Thymus (tissue), 11 donors: ENCODE data around the gene NSDHL. TPM values are rescaled to one million over a fixed set of nuclear protein-coding genes. Genes with fewer than 3 reads are reported as not detected.
"Not testable (repeated sequence)": the region's sequence is repeated elsewhere in the genome, so short reads cannot be mapped to it uniquely, and the experiment has no call there.

Experiments
- DNase-seq, 9 donors: peaks; one replicate each; pipeline ENCODE4 v3.0.0-alpha.2; 2013; ENCODE audit warnings: low spot score in 9 of 9, low read depth in 6 of 9, missing footprints in 1 of 9
- H3K27ac ChIP-seq, 2 donors: one replicate each; pipeline ENCODE4 v1.5.1; 2013; ENCODE audit warnings: control low read depth in 1 of 2, low read depth in 1 of 2, low read length in 1 of 2, mild to moderate bottlenecking in 1 of 2, moderate library complexity in 1 of 2
- H3K27me3 ChIP-seq, 2 donors: one replicate each; pipeline ENCODE4 v1.5.1; 2013; ENCODE audit warnings: low read length in 1 of 2; ENCODE audit not compliant: control insufficient read depth in 2 of 2, insufficient read depth in 1 of 2
- H3K36me3 ChIP-seq, 2 donors: one replicate each; pipeline ENCODE4 v1.5.1; 2013; ENCODE audit warnings: low read length in 1 of 2, mild to moderate bottlenecking in 1 of 2, moderate library complexity in 1 of 2; ENCODE audit not compliant: control insufficient read depth in 2 of 2, insufficient read depth in 2 of 2
- H3K4me1 ChIP-seq, 2 donors: one replicate each; pipeline ENCODE4 v1.5.1; 2013; ENCODE audit warnings: low read length in 2 of 2; ENCODE audit not compliant: control insufficient read depth in 2 of 2, insufficient read depth in 2 of 2
- H3K4me3 ChIP-seq, 2 donors: one replicate each; pipeline ENCODE4 v1.5.1; 2013; ENCODE audit warnings: low read length in 2 of 2, control low read depth in 1 of 2, mild to moderate bottlenecking in 1 of 2
- H3K9me3 ChIP-seq, 2 donors: one replicate each; pipeline ENCODE4 v1.5.1; 2013; ENCODE audit warnings: low read length in 1 of 2, mild to moderate bottlenecking in 1 of 2; ENCODE audit not compliant: control insufficient read depth in 2 of 2, insufficient read depth in 1 of 2
- WGBS: extraction: QIAGEN DNeasy Blood & Tissue Kit; methylation state at CpG from one replicate; pipeline ENCODE4 v1.1.7; 2013; 5-methylcytosine and 5-hydroxymethylcytosine counted together
- polyA plus RNA-seq: library from polyadenylated mRNA; stranded (reverse); fragments of 200-250 nt; gene quantifications from one replicate; pipeline ENCODE4 v1.2.3, GENCODE V29; 2013
- total RNA-seq: library from RNA; stranded (reverse); fragments of 120-200 nt; gene quantifications from one replicate; pipeline ENCODE4 v1.2.4, GENCODE V29; 2013
- donor health status: healthy.

The NSDHL gene
- total and polyA plus RNA-seq, 2 donors: 7.2 to 9.9 TPM

DNA sequence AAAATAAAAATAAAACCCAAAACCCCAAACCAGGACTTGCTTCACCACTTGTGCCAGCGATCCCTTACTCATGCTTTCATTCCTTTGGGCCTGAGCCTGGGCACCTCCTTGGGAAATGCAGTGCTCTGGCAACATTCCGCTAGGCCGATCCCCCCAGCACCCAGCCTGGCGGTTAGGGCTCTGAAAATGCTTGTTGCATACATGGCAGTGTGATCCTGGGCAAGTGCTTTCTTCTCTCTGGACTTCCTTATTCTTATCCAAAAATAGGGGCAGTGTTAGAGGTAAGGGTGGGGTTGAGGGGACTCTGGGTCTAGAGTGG lies 71.6 kb downstream of the NSDHL start:
- H3K4me1 ChIP-seq: no peaks in the 10 kb centered on the region
- H3K27ac ChIP-seq: no peak overlapping the region
- peaks cover 12 to 45% of the 10 kb centered on the region in 2 donors for H3K27me3 ChIP-seq
- no peaks in the 10 kb centered on the region for H3K9me3 ChIP-seq
- DNase-seq: no peak
- no peaks in the 10 kb centered on the region for H3K36me3 ChIP-seq
- H3K4me3 ChIP-seq: no peak overlapping the region
- WGBS: 97% methylated on average over 4 of the region's 4 CpGs

DNA sequence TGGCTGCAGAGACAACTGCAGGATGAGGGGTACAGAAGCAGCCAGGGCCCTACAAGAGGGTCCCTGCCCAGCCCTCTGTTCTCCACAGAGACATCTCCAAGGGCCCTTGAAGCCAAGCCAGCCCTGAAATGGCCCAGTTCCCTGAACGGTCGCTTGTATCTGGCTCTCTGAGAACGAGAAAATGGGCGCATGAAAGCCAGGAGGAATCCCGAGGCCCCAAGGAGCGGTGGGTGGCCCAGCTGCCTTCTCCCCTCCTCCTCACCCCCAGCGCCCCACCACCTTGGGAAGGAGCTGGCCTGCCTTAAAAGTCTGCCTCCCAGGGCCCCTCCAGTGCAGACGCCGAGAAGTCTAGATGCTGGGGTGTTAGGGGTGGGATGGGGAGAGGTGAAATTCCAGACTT lies 72.7 kb downstream of the NSDHL start:
- WGBS: 95% methylated on average over 9 of the region's 9 CpGs
- no peak overlapping the region for H3K27ac ChIP-seq
- H3K4me3 ChIP-seq: no peak overlapping the region
- H3K9me3 ChIP-seq: no peaks in the 10 kb centered on the region
- H3K4me1 ChIP-seq: no peaks in the 10 kb centered on the region
- peaks cover 5 to 34% of the 10 kb centered on the region in 2 donors for H3K27me3 ChIP-seq
- no peak for DNase-seq
- H3K36me3 ChIP-seq: no peaks in the 10 kb centered on the region

DNA sequence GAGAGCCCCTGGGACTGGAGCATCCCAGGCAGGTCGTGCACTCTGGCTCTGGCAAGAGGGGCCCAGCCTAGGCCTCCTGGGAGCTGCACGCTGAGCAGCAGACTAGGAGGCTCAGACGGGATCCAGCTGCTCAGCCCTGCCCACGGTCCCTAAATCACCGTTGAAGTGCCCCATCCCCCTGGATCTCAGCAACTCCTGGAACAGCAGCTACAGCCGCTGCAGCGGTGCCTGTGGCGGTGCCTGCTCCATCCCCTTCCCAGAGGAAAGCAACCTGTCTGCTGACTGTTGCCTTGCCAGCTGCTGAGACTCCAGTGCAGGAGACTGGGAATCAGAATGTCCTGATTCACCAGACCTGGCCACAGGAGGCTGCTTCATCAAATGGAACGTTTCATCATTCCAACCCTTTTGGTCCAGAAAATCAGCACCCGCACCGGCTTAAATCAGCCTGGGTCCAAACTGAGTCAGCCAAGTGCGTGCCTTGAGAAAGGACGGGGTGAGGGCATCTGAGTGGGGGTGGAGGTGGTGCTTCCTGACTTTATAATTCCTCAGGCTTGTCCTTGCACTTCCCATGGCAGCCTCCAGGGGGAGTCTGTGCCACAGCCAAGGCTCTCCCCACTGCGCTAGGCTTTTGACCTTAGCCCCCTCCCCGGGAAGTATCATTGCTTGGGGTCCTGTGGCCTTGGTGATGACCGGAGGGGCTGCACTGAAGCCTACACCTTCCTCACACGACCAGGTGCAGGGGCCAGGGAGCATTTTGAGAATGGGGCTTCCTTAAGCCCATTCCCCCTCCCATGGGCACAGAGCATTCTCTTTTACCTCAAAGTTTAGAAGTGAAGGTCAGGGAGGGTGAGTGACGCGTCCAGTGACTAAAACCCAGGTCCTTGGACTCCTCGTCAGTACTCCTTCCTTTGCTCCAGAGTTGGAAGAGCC lies 73.6 kb downstream of the NSDHL start:
- no peaks in the 10 kb centered on the region for H3K9me3 ChIP-seq
- peaks cover 0 to 26% of the 10 kb centered on the region in 2 donors for H3K27me3 ChIP-seq
- no peak overlapping the region for H3K4me3 ChIP-seq
- no peak overlapping the region for H3K27ac ChIP-seq
- no peaks in the 10 kb centered on the region for H3K36me3 ChIP-seq
- H3K4me1 ChIP-seq: no peaks in the 10 kb centered on the region
- WGBS: 51% methylated on average over 20 of the region's 20 CpGs
- peak in 4 of 9 donors; percentile 11 to 43 (median 28) for DNase-seq

DNA sequence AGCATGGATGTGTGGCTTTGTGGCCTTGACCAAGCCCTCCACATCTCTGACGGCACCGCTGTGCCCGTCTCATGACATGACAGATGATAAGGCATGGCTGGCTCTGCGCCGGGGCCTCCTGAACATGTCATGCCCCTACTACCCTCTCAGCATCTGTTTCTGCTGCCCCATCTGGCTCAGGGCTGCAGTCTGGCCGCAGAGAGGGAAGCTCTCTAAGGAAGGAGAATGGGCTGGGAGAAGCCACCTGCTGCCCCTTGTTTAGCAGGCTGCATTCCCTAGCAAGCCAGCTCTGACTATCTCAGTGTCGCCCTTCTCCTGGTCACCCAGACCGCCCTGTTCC lies 74.2 kb downstream of the NSDHL start:
- H3K4me1 ChIP-seq: no peaks in the 10 kb centered on the region
- H3K9me3 ChIP-seq: no peaks in the 10 kb centered on the region
- H3K27me3 ChIP-seq: peaks cover 0 to 20% of the 10 kb centered on the region in 2 donors
- DNase-seq: no peak
- H3K27ac ChIP-seq: no peak overlapping the region
- H3K4me3 ChIP-seq: no peak overlapping the region
- WGBS: 95% methylated on average over 8 of the region's 8 CpGs
- no peaks in the 10 kb centered on the region for H3K36me3 ChIP-seq

DNA sequence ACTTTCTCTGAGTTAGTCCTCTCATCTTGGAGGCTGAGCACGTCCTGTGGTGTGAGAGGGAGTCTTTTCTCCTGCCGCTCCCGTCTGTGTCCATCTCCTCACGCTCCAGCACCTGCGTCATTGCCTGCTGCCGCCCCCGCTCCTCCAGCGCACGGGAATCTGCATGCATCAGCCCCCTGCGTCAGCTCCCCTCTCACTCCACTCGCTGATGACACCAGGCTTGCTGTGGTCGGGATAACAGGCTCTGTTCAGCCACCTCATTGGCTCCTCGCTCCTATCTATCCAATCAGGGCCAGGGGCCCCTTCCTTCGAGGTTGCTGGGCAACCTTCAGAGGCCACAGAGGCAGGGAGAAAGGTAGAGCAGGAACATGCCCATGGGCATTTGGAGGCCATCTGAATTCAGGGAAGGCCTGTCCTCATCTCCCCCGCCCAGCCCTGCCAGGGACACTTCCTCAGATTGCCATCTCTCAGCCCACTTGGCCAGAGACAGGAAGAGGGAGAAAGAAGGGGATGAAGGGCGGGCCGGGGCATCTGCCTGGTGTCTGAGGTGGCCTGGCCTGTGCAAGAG lies 76.3 kb downstream of the NSDHL start:
- H3K27ac ChIP-seq: no peak overlapping the region
- DNase-seq: no peak
- H3K36me3 ChIP-seq: no peaks in the 10 kb centered on the region
- no peaks in the 10 kb centered on the region for H3K9me3 ChIP-seq
- no peak overlapping the region for H3K4me3 ChIP-seq
- WGBS: 54% methylated on average over 17 of the region's 17 CpGs
- H3K27me3 ChIP-seq: peaks cover 0 to 14% of the 10 kb centered on the region in 2 donors
- no peaks in the 10 kb centered on the region for H3K4me1 ChIP-seq

DNA sequence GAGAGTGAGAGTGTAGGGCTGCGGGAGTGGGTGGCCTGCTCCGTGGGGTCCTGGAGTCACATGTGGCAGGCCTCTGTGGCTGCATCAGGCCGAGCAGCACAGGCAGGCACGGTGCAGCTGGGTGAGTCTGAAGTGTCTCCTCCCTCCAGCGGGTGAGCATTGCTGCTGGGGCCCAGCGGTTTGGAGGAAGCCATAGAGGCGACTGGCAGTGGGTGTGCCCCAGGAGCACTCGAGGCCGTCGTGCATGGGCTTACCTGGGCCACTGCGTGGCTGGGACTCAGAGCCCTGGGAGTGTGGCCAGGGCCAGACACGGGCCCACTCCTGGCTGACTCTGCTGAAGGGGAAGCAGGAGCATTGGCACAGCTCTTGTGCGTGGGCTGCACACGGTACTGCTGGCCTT lies 77.6 kb downstream of the NSDHL start:
- 93% methylated on average over 14 of the region's 14 CpGs for WGBS
- Histone ChIP-seq H3K4me1 (no peaks in the 10 kb centered on the region), H3K4me3 (no peak overlapping the region), H3K36me3 (no peaks in the 10 kb centered on the region), H3K27me3 (peaks cover 0 to 12% of the 10 kb centered on the region in 2 donors), H3K9me3 (no peaks in the 10 kb centered on the region), H3K27ac (no peak overlapping the region)
- DNase-seq: no peak

DNA sequence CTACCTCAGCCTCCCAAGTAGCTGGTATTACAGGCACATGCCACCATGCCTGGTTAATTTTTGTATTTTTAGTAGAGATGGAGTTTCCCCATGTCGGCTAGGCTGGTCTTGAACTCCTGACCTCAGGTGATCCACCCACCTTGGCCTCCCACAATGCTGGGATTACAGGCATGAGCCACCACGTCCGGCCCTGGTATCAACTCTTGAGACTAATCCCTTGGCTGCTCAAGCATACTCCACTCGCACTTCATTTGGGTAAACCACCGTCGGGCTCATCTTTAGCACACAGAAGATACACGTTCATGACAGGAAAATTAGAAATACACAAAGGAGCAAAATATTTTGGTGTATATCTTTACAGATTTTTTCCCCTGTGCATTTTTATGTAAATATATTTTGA lies 79.2 kb downstream of the NSDHL start:
- 97% methylated on average over 7 of the region's 7 CpGs for WGBS
- H3K9me3 ChIP-seq, H3K27ac ChIP-seq, DNase-seq, H3K4me1 ChIP-seq, H3K4me3 ChIP-seq, H3K27me3 ChIP-seq, H3K36me3 ChIP-seq: not testable (repeated sequence)

DNA sequence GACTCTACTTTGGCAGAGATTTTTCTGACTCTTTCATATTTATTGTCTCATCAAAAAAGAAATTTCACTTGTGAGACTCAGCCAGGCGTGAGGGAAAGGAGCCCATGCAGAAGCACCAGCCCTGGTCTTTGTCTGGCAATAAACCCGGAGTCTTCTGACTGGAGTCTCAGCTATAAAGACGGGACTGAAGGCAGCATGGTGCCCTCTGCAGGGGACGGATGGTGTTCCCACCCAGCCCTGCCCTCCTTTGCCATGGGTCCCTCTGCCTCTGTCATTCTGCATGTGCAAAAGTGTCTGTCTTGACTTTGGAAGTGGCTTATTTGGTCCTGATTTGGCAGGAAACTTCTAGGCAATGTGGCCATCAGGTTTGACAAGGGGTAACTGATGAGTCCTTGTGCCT lies 81.2 kb downstream of the NSDHL start:
- H3K27ac ChIP-seq: no peak overlapping the region
- WGBS: 87% methylated on average over 4 of the region's 4 CpGs
- no peak overlapping the region for H3K4me3 ChIP-seq
- H3K27me3 ChIP-seq: no peaks in the 10 kb centered on the region
- H3K36me3 ChIP-seq: no peaks in the 10 kb centered on the region
- H3K9me3 ChIP-seq: no peaks in the 10 kb centered on the region
- H3K4me1 ChIP-seq: no peaks in the 10 kb centered on the region
- DNase-seq: no peak

DNA sequence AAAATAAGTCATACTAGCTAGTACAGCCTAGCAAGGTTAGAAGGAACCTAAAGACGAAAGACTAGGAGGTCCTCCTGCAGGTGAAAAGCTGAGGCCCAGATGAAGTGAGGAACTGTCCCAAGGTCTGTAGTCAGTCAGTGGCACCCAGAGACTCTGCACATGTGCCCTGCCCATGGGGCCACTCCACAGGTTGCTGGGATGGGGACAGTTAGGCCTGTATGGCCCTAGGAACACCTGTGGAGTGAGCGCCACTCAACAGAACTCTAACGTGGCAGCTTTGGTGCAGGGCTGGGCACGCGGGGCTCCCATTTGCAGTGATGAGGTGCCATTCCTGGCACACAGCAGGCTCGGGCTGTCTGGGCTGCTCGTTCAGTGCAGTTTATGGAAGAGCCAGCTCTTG lies 81.8 kb downstream of the NSDHL start:
- Histone ChIP-seq H3K27ac (no peak overlapping the region), H3K4me1 (no peaks in the 10 kb centered on the region), H3K27me3 (no peaks in the 10 kb centered on the region), H3K4me3 (no peak overlapping the region), H3K36me3 (no peaks in the 10 kb centered on the region), H3K9me3 (no peaks in the 10 kb centered on the region)
- WGBS: 92% methylated on average over 7 of the region's 7 CpGs
- DNase-seq: no peak
